Measurements from ENCODE around the gene SMIM24.
A peak's percentile ranks its signal among the peaks of the same experiment; 100 is the strongest.
"Not testable (repeated sequence)": the region's sequence is repeated elsewhere in the genome, so short reads cannot be mapped to it uniquely, and the experiment has no call there.

Gene SMIM24

DNA sequence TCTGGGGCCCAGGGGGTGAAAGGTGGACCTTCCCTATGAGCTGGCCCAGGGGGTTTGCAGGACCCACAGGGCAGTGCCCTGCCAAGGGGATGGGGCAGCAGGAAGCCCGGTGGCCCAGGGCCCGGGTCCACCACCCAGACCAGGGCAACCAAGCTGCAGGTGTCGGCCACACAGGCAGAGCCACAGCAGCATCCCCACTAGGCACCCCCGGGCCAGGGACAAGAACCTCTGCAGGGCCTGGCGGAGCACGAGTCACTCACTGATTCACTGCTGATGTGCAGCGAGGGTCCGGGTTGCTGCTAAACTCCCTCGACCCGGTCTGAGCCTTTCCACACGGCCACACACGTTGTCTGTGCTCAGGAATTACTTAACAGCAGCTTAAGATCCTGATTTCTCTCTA is 34.6 kb upstream of the SMIM24 start:
- DNase-seq (ENCODE audit: low read depth) = no peak

DNA sequence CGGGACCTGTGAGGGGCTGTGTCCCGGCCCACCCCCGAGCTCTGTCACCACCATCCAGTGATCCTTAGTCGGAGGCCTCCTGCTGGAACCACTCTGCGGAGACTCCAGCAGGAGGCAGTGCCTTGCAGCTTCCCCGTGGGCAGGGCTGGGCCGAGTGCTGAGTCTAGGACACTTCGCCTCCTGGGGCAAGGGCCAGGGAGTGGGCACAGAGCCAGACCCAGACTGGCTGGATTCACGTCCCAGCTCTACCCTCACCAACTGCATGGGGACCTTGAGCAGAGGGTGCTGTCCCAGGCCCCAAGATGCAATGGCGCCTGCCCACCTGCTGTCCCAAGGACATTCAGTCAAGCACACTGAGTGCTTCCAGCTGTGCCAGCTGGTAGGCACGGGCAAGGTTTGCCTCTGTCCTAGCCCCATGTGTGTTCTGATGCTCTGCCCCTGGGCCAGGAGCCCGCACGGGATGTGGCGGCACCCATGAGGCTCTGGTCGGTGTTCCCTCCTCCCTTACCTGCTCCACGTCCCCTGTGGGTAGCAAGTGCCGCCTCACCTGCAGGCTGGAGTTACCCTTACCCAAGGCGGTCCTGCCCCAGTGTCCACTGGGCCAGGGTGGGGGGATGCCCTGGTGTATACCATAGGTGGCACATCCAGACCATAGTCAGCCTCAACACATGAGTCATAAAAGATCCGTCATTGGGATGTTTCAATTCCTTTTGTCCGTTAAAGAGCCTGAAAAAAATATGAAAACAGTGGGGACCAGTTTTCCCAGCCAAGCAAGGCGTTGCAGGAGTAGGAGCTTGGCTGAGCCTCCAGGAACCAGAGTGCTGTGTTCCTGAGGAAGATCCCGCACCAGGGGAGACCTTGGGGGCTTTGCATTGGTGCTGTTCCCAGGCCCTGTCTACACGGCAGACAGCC is 33.2 kb upstream of the SMIM24 start:
- no peak for DNase-seq (ENCODE audit: low read depth)

DNA sequence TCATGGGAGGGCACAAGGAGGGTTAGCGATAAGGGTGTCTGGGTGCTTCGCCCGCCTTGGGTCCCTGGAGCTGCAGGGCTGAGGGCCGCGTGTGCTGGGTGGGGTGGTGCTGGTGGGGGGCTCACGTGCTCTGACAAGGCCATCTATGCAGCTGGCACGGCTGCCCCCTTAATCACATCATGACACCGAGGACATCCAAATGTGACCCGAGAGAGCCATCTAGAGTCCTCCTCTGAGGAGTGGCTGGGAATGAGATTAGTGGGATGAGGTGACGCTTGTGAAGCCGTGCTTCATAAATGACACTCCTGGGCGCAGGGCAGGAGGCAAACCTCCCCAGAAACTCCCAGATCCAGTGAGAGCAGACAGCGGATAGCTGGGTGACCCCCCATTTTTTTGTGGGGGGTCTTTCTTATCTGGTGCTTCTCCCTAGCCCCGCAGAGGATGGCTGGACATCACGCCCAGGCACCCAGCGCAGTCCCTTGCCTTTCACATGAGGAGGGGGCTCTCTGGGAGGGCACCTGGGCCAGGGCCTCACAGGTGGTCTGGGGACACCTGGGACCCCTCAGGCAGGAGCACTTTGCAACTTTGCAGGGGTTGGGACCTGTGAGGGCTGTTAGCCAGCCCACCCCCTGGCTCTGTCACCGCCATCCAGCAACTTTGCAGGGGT is 32.4 kb upstream of the SMIM24 start:
- DNase-seq (ENCODE audit: low read depth) = no peak

DNA sequence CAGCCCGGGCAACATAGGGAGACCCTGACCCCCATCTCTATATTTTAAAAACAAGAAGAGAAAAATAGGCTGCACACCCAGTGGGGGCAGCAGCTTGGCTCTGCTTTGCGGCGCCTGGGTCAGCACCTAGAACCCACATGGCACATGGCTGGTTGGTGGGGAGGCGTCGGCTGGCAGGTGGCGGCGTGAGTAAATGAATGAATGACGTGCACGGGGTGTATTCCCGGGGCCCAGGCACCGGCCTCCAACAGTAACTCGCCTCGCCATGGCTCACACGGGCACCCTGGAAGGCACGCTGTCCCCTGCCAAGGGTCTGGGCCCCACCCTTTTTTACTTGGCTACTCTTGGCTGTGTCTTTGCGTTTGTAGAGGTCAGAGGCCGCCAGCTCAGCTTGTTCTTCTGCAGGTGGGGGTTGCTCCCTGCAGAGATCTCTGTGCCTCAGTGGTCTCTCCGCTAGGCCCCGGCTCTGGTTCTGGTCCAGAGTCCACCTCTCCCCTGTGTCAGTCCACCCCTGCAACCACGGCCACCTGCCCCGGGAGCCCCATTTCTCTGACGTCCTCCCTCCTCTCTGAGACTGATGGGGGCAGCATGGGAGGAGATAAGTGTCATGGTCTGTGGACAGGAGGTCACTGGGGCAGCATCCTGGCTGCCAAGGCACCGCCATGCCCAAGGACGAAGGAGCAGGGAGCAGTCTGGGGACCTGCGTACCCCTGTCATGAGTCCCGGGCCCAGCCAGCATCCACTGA is 31.4 kb upstream of the SMIM24 start:
- no peak for DNase-seq (ENCODE audit: low read depth)

DNA sequence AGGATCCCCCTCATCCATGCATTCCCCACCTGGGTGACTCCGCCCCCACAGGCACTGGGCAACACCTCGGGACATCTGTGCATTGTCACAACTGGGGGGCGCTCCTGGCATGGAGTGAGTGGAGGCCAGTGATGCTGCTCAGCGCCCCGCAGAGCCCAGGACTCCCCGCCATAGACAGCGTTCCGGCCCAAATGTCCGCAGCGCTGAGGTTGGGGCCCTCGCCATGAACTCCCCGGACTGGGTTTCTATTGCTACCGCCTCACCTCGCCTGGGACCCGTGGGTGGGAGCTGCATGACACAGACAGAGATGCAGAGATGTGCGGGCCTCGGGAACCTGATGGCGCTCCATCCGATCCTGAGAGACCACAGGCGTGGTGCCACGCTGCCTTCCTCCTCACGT is 30.4 kb upstream of the SMIM24 start:
- DNase-seq (ENCODE audit: low read depth) = no peak

DNA sequence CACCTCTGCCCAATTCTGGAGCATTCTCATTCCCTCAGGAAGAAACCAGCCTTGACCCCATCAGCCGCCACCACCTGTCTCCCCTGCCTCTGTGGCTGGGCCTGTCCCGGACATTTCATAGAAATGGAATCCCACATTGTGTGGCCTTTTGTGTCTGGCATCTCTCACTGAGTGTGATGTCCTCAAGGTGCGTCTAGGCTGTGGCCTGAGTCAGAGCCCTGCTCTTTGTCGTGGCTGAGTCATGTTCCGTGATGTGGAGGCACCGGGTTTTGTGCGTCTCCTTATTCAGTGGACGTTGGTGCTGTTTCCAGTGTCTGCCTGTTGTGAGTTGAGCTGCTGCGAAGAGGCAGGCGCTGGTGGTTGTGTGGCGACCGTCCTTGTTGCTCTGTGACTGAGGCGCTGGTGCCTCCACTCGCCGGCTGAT is 29.3 kb upstream of the SMIM24 start:
- no peak for DNase-seq (ENCODE audit: low read depth)

DNA sequence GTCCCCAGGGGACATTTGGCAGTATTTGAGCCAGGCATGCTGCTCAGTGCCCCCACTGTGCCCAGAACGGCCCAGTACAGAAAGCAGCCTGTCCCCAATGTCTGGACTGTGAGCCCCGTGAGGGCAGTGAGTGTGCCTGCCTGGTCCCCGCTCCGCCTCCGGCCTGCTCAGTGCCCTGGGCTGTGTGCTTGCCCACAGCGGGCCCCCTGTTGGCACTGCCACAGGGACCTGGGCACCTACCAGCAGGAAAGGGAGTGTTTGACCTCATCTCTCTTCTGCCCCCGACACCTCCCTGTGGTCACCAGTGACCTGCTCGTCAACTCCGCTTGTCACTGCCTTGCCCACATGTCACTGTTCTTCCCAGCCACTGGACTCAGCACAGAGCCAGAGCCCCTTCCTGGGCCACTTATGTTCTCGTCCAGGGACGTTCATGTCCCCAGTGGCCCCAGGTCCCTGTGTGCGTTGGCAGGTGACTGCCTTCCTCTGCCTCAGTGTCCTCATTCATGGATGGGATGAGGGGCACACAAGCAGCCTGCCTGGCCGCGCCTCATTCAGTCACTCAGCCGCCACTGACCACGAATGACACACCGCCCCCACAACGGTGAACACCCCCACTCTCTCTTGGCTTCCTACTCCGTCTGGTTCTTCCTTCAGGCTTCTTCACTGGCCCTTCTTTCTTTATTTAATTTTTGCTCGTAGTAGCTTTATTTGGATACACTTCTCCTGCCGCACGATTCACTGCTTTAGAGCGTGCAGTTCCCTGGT is 28.6 kb upstream of the SMIM24 start:
- DNase-seq (ENCODE audit: low read depth) = no peak

DNA sequence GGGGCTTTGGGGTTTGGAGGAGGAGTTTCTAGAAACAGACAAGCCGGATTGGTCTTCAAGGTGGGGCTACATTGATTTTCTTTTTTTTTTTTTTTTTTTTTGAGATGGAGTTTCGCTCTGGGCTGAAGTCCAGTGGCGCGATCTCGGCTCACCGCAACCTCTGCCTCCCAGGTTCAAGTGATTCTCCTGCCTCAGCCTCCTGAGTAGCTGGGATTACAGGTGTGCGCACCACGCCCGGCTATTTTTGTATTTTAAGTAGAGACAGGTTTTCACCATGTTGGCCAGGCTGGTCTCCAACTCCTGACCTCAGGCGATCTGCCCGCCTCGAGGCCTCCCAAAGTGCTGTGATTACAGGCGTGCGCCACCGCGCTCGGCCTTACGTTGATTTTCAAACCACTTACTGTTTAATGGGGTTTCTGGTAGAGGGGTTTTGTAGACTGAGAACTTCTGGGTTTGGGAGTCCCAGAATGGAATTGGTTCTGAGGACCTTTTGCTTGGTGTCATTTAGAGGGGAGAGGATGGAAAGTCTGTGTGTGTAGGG is 27.9 kb upstream of the SMIM24 start:
- not testable (repeated sequence) for DNase-seq (ENCODE audit: low read depth)

DNA sequence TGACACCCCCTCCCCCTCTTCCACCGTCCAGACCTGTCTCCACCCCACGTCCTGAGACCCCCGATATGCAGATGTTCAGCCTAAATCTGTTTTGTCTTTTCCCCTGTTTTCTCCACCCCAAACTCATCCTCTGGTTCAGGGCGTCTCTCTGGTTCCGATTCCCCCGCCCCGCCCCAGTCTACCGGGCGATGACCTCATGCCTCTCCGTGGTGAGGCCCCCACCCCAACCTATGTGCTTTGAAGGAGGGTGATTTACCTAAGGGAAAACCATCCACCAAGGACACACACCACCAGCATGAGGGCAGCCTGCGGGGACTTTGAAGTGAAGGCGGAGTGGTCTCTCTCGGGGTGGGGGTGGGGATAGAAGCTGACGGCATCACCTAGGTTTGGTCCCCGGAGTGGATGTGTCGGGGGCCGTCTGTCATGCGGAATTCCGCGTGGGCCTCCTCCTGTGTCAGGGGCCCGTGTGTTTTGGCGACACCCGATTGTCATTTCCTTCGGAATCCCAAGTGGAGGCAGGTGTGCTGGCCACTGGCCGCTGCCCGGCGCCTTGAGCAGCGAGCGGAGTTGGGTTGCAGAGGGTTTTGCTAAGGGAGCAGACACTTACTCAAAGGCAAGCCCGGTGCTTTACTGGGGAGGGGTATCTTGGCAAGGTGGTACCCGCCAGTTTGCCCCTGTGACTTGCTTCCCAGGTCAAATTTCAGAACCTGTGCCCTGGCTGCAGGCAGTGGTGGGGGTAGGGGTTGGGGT is 27.2 kb upstream of the SMIM24 start:
- no peak for DNase-seq (ENCODE audit: low read depth)

DNA sequence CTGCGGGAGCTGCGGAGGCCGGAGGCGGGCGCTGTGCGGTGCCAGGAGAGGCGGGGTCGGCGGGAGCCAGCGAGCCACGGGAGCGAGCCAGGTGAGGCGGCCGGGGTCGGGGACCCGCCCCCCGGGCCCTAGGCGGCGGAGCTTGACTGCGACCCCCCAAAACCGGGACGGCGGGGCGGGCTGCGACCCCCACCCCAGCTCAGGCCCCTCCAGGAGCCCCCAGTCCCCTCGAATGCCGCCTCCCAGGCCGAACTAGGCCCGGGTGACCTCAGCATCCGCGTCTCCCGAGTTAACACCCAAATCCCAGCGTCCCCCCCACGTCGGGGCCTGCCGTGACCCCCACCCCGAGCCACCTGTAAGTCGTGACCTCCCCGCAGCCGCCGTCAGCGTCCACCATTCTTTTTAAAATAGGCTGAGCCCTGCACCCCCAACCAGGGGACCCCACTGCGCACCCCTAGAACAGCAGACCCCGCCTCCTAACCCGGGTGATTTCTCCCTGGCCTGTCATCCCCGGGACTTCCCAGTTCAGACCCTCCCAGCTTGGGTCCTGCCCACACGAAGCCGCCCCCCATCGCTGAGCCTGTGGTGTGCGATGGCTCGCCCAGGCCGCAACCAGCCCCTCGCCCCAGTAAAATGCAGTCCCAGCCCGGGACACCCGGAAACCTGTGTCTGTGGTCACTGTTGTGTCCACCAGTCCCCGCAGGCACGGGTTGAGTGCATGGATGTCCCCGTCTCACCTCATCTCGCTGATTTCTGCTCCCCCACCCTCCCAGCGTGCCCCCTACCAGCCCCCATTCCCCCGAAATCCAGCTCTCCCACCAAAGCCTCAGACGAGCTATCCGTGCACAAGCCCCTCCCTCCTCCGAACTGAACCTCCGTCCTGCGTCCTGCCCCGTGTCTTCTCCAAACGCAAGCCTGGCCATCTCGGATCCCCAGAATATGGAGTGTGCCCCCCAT is 26.3 kb upstream of the SMIM24 start:
- DNase-seq (ENCODE audit: low read depth) = no peak

DNA sequence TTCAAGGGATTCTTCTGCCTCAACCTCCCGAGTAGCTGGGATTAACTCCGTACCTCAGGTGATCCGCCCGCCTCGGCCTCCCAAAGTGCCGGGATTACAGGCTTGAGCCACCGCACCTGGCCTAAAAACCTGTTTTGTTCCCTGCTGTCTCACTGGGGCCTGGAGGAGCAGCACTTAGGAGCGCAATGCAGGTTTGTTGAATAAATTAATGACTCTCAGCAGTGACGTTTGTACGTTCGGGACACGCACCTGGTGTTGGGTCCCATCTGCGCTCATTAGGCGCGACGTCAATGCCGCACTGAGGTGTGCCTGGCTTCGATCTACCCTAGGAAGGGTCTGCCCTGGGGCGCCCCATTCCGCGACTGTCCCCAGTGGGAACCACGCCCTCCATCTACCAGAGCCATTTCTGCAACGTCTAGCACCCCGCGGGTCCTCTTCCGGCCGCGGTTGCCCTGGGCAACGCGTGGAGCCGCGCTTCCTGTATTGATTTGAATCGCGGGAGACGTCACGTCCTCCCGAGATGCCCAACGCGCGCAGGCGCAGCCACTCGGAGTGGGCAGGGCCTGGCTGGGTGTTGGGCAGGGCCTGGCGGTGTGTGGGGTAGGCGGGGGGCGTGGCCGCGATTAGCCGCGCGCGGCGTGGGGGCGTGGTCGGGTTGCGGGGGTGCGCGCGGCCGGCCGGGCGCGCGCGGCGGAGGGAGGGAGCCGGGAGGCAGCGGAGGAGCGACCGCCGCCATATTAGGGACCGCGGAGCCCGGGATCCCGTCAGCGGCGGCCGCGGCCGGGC is 25.5 kb upstream of the SMIM24 start, which contains the start of gene FZR1:
Gene FZR1, plus strand, starts transcription at position 714 of the 786 bp plus-strand sequence. CDS start 16,679 bp downstream, outside the sequence.
- peak; percentile 99 for DNase-seq (ENCODE audit: low read depth)

DNA sequence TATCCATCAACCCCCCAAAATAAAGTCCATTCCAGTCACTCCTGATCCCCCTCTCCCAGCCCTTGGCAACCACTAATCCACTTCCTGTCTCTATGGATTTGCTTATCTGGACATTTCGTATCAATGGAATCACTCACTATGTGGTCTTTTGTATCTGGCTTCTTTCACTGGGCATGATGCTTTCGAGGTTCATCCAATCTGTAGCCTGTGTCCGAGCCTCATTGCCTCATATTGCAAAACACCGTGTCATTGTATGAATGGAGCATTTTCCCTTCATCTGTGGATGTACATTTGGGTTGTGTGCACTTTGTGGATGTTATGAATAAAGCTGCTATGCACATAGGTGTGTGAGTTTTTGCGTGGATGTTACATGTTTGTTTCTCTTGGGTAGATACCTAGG is 24.4 kb upstream of the SMIM24 start:
- no peak for DNase-seq (ENCODE audit: low read depth)

DNA sequence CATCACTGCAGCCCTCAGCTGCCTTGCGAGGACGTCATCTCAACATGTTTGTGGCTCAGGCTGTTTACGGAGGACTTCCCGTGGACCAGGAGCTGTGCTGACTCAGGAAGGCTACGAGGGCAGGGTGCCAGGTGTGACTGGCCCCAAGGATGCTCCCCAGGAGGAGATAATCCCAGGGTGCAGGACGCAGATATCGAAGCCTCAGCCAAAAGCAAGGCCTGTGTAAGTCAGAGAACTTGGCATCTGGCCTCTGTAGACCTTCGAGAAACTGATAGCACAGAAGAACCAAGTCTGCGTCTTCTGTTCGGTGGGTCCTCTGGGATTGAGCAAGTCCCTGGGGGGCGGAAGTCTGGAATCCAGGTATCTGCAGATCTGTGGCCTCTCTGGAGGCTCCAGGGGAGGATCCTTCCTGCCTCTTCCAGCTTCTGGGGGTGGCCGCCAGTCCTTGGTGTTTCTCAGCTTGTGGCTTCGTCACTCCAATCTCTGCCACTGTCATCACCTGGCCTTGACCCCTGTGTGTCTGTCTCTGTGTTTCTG is 22.8 kb upstream of the SMIM24 start:
- DNase-seq (ENCODE audit: low read depth) = no peak

DNA sequence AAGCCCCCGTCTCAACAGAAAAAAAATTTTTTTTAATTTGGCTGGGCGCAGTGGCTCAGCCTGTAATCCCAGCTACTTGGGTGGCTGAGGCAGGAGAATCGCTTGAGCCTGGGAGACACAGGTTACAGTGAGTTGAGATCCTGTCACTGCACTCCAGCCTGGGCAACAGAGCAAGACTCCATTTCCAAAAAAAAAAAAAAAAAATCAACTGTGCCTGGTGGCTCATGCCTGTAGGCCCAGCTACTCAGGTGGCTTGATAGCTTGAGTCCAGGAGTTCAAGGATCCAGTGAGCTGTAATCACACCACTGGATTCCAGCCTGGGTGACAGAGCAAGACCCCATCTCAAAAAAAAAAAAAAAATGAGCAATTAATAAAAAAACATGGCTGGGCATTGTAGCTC is 21.5 kb upstream of the SMIM24 start:
- DNase-seq (ENCODE audit: low read depth) = no peak

DNA sequence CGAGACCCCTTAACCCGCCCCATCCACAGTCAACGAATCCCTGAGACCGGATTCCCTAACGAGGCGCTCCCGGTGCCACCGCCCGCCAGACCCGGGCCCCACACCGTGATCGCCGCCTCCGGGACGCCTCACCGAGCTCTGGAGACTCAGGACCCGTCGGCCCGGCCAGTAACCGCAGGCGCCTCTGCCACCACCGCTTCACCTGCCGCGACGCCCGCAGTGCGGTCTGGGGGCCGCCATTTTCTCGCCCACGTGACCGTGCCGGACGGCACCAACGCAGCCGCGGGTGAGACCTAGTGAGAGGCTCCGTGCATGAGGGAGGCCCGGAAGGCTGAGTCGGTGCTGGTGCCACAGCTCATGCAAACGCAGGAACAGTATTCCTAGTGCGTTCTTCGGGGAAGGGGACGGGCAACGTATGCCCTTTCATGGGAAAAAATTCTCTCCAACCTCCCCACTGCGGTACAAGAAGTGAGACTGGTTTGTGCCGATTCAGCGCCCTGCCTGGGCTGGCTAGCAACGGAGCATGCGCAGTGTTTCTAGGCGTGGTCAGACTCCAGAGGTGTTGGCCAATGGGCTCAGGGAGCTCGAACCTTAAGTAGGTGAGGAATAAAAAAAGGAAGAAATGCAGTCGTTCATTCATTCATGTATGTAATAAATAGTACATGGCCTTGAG is 20.2 kb upstream of the SMIM24 start, which contains the start of gene DOHH:
Gene DOHH, minus strand, starts transcription at position 246 of the 673 bp plus-strand sequence. CDS start 3,860 bp downstream, outside the sequence.
- peak; percentile 80 for DNase-seq (ENCODE audit: low read depth)

DNA sequence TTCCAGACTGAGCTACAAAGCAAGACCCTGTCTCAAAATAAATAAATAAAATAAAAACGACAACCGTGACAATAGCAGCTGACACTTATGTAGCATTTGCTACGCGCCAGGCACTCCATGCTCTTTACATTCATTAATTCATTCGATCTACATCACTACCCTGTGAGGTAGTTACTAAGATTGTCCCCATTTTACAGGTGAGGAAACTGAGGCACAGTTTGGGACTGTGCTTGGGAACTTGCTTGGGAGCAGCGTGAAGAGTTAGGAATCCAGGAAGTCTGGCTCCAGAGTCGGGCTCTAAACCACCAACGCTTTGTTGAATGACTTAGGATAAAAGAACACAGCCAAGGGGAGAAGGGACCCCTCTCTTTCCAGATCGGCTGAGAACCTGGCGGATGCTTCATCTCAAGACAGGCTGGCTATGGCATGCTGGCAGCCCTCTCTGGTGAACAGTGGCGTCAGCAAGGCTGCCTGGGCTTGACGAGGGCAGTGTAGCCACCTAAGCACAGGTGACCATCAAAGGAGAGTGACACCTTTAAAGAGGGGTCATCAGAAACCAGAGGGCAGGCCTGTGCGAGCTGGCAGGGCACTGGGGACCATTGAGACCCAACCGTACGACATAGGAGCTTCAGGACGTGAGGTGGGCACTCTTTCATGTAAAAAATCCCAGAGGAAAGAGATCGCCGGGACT is 19.6 kb upstream of the SMIM24 start:
- DNase-seq (ENCODE audit: low read depth) = no peak

Data from stimulated activated CD8-positive, alpha-beta memory T cell treated with anti-CD3 and anti-CD28 coated beads, Interleukin-15, amount 100 ng/mL, for 24 hours (primary cell).